Tibial nerve (tissue), 4 donors: ENCODE data around the gene RUFY3. TPM values are rescaled to one million over a fixed set of nuclear protein-coding genes. Genes with fewer than 3 reads are reported as not detected.

Experiments used
- DNase-seq, 2 donors: peaks; one replicate each; pipeline ENCODE4 v3.0.0-alpha.2; 2019; ENCODE audit warnings: low spot score in 2 of 2
- H3K27ac ChIP-seq, 4 donors: fragments of 200-600 bp; sonication (generic) in 3 of 4; one replicate each; pipeline ENCODE4 v1.5.1; 2017 to 2019; ENCODE audit warnings: mild to moderate bottlenecking in 1 of 4
- H3K27me3 ChIP-seq, 2 donors: fragments of 200-600 bp; sonication (generic) in 1 of 2; one replicate each; pipeline versions ENCODE4 v1.5.1 to v1.6.0; 2017 to 2019
- H3K36me3 ChIP-seq, 3 donors: fragments of 200-600 bp; sonication (generic); one replicate each; pipeline ENCODE4 v1.5.1; 2018 to 2019
- H3K4me1 ChIP-seq, 4 donors: fragments of 200-600 bp; sonication (generic) in 3 of 4; one replicate each; pipeline ENCODE4 v1.5.1; 2017 to 2019
- H3K4me3 ChIP-seq, 4 donors: fragments of 200-600 bp; sonication (generic) in 3 of 4; one replicate each; pipeline ENCODE4 v1.5.1; 2017 to 2019; ENCODE audit warnings: mild to moderate bottlenecking in 1 of 4, moderate library complexity in 1 of 4
- H3K9me3 ChIP-seq, 4 donors: fragments of 200-600 bp; sonication (generic) in 3 of 4; one replicate each; pipeline ENCODE4 v1.5.1; 2017 to 2019
- EP300 ChIP-seq, 2 donors: sonication (generic); formaldehyde crosslinking; IDR thresholded peaks; one replicate each; pipeline ENCODE4 v1.6.1; 2017; ENCODE audit warnings: antibody characterized with exemption in 2 of 2, mild to moderate bottlenecking in 1 of 2
- POLR2A ChIP-seq, 2 donors: fragments of 450-650 bp; IDR thresholded peaks; one replicate each; pipeline ENCODE4 v1.6.1; 2017; ENCODE audit warnings: antibody characterized with exemption in 2 of 2, mild to moderate bottlenecking in 2 of 2, moderate library complexity in 2 of 2
- WGBS, 2 donors: methylation state at CpG; one replicate each; pipeline ENCODE4 v1.1.5; 2018; 5-methylcytosine and 5-hydroxymethylcytosine counted together
- total RNA-seq, 4 donors: library from RNA; depleted of rRNA; stranded (reverse); fragments of >200 nt; gene quantifications; one replicate each; pipeline ENCODE4 v1.1.0, GENCODE V29; 2016
- TF ChIP-seq, protein P1 (sequence below), 5 experiments: fragments of 200-600 bp in 3 of 5; fragments of 450-650 bp in 2 of 5; sonication (generic) in 3 of 5; IDR thresholded peaks; one replicate each; pipeline ENCODE4 v1.5.1; 2016 to 2019; ENCODE audit warnings: antibody characterized with exemption in 5 of 5, mild to moderate bottlenecking in 3 of 5, moderate library complexity in 2 of 5

RUFY3 gene
- total RNA-seq, 4 donors from 2014 or later = 84.5 to 124 (median 88.8) TPM

DNA sequence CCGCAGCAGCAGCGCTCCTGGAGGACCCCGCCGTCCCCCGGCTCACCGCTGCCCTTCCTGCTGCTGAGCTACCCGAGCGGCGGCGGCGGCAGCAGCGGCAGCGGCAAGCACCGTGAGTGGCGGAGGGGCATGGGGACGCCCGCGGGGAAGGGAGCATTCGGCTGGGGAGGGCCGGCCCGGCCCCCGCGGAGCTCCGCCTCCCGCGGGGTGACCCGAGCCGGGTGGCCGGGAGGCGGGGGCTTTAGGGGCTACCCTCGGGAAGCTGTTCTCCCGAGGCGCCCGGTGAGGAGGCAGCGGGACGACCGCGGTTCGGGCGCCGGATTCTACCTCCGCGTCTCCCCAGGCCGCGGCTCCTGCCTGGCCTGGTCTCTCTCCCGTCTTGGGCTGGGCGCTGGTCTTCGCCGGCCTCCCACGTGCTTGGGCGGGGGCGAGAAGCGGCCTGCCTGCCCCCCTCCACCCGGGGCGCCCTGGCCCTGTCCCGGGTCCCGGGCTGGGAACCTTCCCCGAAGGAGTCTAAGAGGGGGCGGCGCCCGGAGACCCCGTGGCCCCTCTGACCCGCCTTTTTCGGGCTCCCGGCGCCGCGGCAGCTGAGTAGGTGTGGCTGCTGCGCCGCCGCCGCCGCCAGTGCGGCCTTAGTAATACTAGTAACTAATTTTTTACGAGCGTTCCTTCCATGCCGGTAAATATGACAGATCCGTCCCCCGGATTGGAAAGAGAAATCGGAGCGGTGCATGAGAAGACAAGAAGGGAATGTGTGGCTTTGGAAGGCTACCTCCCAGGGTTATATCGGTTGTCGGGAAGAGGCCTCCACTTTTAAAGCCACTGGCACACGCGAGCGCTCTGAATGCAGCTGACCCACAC lies 16.4 kb upstream of the RUFY3 start:
- DNase-seq = peak; percentile 36 to 49
- peaks cover 0 to 30% (median 17%) of the 10 kb centered on the region in 4 donors for H3K4me1 ChIP-seq
- H3K27me3 ChIP-seq = no peaks in the 10 kb centered on the region
- H3K36me3 ChIP-seq = no peaks in the 10 kb centered on the region
- TF ChIP-seq POLR2A (IDR thresholded peaks at IDR 0.05) = peak in 1 of 2 donors; percentile 34
- peak in 1 of 2 donors; percentile 63 for TF ChIP-seq EP300 (IDR thresholded peaks at IDR 0.05)
- TF ChIP-seq, protein P1, sequence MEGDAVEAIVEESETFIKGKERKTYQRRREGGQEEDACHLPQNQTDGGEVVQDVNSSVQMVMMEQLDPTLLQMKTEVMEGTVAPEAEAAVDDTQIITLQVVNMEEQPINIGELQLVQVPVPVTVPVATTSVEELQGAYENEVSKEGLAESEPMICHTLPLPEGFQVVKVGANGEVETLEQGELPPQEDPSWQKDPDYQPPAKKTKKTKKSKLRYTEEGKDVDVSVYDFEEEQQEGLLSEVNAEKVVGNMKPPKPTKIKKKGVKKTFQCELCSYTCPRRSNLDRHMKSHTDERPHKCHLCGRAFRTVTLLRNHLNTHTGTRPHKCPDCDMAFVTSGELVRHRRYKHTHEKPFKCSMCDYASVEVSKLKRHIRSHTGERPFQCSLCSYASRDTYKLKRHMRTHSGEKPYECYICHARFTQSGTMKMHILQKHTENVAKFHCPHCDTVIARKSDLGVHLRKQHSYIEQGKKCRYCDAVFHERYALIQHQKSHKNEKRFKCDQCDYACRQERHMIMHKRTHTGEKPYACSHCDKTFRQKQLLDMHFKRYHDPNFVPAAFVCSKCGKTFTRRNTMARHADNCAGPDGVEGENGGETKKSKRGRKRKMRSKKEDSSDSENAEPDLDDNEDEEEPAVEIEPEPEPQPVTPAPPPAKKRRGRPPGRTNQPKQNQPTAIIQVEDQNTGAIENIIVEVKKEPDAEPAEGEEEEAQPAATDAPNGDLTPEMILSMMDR (IDR thresholded peaks at IDR 0.05) = peak in 1 of 5 experiments; percentile 21
- 0% methylated on average over 34 to 51 of the region's 86 CpGs for WGBS, 2 donors
- peak overlapping the region; percentile 62 to 85 (median 82) for H3K4me3 ChIP-seq
- no peaks in the 10 kb centered on the region for H3K9me3 ChIP-seq
- H3K27ac ChIP-seq = peak overlapping the region; percentile 79 to 95 (median 90)

DNA sequence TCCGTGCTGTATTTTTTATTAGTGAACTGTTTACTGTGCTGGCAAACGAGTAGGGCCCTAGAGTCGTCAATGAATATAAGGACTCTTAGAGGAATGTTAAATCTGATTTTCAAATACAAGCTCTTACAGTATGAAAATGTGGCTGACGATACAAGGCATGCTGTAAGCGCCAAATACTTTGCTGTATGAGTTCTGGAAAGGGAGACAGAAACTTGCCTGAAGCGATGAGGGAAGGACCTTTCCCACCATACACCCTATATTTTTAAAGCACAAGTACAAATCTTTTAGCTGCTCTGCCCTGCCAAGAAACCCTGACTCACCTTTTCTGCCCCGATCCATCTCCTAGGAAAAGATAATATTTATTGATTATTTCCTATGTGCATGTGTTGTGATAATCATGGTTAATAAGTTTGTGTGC lies 15.7 kb upstream of the RUFY3 start:
- DNase-seq = no peak
- H3K27ac ChIP-seq = peak overlapping the region; percentile 79 to 95 (median 90)
- no peaks in the 10 kb centered on the region for H3K9me3 ChIP-seq
- no peaks in the 10 kb centered on the region for H3K27me3 ChIP-seq
- peak overlapping the region; percentile 62 to 85 (median 82) for H3K4me3 ChIP-seq
- H3K36me3 ChIP-seq = no peaks in the 10 kb centered on the region
- TF ChIP-seq, protein P1 (IDR thresholded peaks at IDR 0.05) = no peak
- TF ChIP-seq POLR2A (IDR thresholded peaks at IDR 0.05) (no peak), EP300 (IDR thresholded peaks at IDR 0.05) (no peak)
- H3K4me1 ChIP-seq = peaks cover 0 to 30% (median 17%) of the 10 kb centered on the region in 4 donors
- 9 to 10% methylated on average over 7 of the region's 7 CpGs for WGBS, 2 donors

DNA sequence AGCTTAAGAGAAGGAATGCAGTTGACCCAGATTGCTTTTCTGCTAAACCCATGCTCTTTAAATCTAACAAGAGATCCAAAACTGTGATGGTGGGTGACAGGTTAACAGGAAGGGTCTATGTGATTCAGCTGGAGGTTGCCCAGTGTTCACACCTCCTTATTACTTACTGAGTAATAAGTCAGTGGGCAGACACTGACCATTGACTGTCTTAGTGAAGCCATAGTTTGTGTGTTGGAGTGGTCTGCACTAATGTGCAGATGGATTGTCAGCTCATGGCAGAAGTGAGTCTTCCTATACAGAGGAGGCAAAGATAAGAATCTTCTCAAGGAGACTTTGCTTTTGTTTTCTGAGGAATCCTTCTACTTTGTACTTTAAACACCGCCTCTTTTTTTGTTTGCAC lies 15.2 kb upstream of the RUFY3 start:
- no peaks in the 10 kb centered on the region for H3K27me3 ChIP-seq
- no peak for DNase-seq
- H3K4me3 ChIP-seq = peak overlapping the region in 3 of 4 donors; percentile 81 to 85 (median 83)
- peak overlapping the region in 3 of 4 donors; percentile 55 to 95 (median 92) for H3K27ac ChIP-seq
- no peak for TF ChIP-seq EP300 (IDR thresholded peaks at IDR 0.05)
- no peak for TF ChIP-seq POLR2A (IDR thresholded peaks at IDR 0.05)
- TF ChIP-seq, protein P1 (IDR thresholded peaks at IDR 0.05) = no peak
- no peaks in the 10 kb centered on the region for H3K36me3 ChIP-seq
- H3K9me3 ChIP-seq = no peaks in the 10 kb centered on the region
- WGBS, 2 donors = 78 to 86% methylated on average over 1 of the region's 1 CpG
- peaks cover 0 to 30% (median 17%) of the 10 kb centered on the region in 4 donors for H3K4me1 ChIP-seq

DNA sequence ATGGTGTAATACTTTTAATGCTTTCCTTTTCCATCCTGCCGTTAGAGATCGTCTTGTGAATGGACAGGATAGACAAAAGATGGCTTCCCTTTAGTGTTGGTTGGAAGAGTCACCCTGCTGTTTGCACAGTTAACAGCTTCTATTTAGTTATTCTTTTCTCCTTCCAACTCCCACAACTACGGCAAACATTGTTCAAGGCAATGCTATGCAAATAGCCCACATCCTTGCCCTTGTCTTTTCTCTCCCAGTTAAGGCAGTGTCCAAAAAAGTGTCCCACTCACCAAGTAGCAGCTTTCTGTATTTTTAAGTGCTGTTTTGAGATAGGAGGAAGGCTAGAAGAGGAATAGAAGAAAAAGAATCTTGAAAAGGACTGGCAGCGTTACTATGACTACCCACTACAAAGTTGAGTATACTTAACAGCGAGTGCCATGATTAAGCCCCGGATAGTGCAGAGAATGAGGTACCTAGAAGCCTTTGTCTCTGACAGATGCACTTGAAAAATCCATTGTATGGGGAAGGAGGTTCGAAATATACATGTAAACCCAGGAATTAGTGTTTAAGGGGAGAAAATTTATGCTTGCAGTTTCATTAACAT lies 12.1 kb upstream of the RUFY3 start:
- 68 to 78% methylated on average over 7 of the region's 7 CpGs for WGBS, 2 donors
- no peak for DNase-seq
- Histone ChIP-seq H3K27me3 (no peaks in the 10 kb centered on the region), H3K4me1 (peaks cover 0 to 28% (median 14%) of the 10 kb centered on the region in 4 donors), H3K9me3 (no peaks in the 10 kb centered on the region), H3K36me3 (no peaks in the 10 kb centered on the region), H3K27ac (no peak overlapping the region), H3K4me3 (no peak overlapping the region)
- TF ChIP-seq, protein P1 (IDR thresholded peaks at IDR 0.05) = no peak
- TF ChIP-seq EP300 (IDR thresholded peaks at IDR 0.05) = no peak
- no peak for TF ChIP-seq POLR2A (IDR thresholded peaks at IDR 0.05)

DNA sequence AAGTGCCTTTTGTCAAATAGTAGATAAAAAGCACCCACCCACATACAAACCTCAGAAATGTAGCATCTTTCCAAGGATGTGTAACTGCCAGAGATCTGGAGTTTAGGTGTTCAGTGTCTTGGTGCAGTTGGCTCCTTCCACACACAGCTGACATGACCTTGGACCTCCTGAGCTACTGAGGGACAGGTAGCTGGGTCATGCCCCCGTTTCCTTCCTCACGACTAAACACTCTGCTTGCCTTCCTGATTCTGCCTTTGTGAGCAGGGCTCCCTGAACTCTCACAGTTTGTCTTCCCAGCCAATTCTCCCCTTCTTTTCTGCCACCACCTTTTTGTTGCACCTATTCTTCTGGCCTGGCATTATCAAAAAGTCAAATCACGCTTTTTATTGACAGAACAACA lies 10.2 kb upstream of the RUFY3 start:
- H3K36me3 ChIP-seq = no peaks in the 10 kb centered on the region
- H3K27me3 ChIP-seq = no peaks in the 10 kb centered on the region
- H3K4me1 ChIP-seq = peaks cover 0 to 20% (median 10%) of the 10 kb centered on the region in 4 donors
- 60 to 69% methylated on average over 3 of the region's 3 CpGs for WGBS, 2 donors
- no peak for DNase-seq
- H3K27ac ChIP-seq = no peak overlapping the region
- H3K4me3 ChIP-seq = no peak overlapping the region
- TF ChIP-seq EP300 (IDR thresholded peaks at IDR 0.05) (no peak), POLR2A (IDR thresholded peaks at IDR 0.05) (no peak)
- TF ChIP-seq, protein P1 (IDR thresholded peaks at IDR 0.05) = no peak
- H3K9me3 ChIP-seq = no peaks in the 10 kb centered on the region
